WTC11 (cell line): ENCODE results near the gene SPATA2. TPM values are rescaled to one million over a fixed set of nuclear protein-coding genes. Genes with fewer than 3 reads are reported as not detected.

Experiments used
- ATAC-seq: fragments of 200-7000 bp; cut with Tn5 transposase; 2 replicates; pipeline ENCODE4 v1.10.0; 2021; ENCODE audit warnings: mild to moderate bottlenecking, moderate library complexity
- CTCF ChIA-PET: fragments of 300-600 bp; sonication (Branson Sonifier 250); formaldehyde crosslinking; loops from one replicate; lab custom pipeline; 2021; ENCODE audit warnings: antibody characterized with exemption; lab: Charles Lee
- POLR2A ChIA-PET: fragments of 350-600 bp; sonication (Branson Sonifier 250); formaldehyde crosslinking; loops from one replicate; lab custom pipeline; 2021; ENCODE audit warnings: antibody characterized with exemption; lab: Charles Lee
- DNase-seq: peaks from one replicate; pipeline ENCODE4 v3.0.0; 2021; ENCODE audit warnings: low spot score
- H3K27ac Mint-ChIP-seq: 2 replicates; pipeline ENCODE4 v1.8.0; 2021; ENCODE audit warnings: mixed read lengths
- H3K27me3 Mint-ChIP-seq: 2 replicates; pipeline ENCODE4 v1.8.0; 2021; ENCODE audit warnings: low read depth, mild to moderate bottlenecking, moderate library complexity, mixed read lengths
- H3K36me3 Mint-ChIP-seq: 2 replicates; pipeline ENCODE4 v1.8.0; 2021; ENCODE audit warnings: mixed read lengths
- H3K4me1 Mint-ChIP-seq: 2 replicates; pipeline ENCODE4 v1.8.0; 2022; ENCODE audit warnings: mixed read lengths
- H3K4me3 Mint-ChIP-seq: 2 replicates; pipeline ENCODE4 v1.8.0; 2021; ENCODE audit warnings: mild to moderate bottlenecking, moderate library complexity, mixed read lengths
- H3K9me3 Mint-ChIP-seq: 2 replicates; pipeline ENCODE4 v1.8.0; 2021; ENCODE audit warnings: mixed read lengths
- CREM ChIP-seq: sonication (generic); formaldehyde crosslinking; IDR thresholded peaks from 2 replicates; pipeline ENCODE4 v1.8.1; 2022; ENCODE audit warnings: mild to moderate bottlenecking, missing genetic modification reagents, moderate library complexity
- ETV6 ChIP-seq: sonication (generic); formaldehyde crosslinking; IDR thresholded peaks from 2 replicates; pipeline ENCODE4 v1.8.1; 2022; ENCODE audit warnings: mild to moderate bottlenecking, missing genetic modification reagents
- GTF2I ChIP-seq: fragments of 250-450 bp; sonication (Bioruptor Pico); conservative IDR thresholded peaks from 2 replicates; pipeline ENCODE4 v1.4.0; 2021; ENCODE audit warnings: mild to moderate bottlenecking
- NFATC4 ChIP-seq: fragments of 250-450 bp; sonication (Bioruptor Pico); IDR thresholded peaks from 2 replicates; pipeline ENCODE4 v1.9.0; 2021; ENCODE audit warnings: mild to moderate bottlenecking
- NFYB ChIP-seq: sonication (generic); formaldehyde crosslinking; conservative IDR thresholded peaks from 2 replicates; pipeline ENCODE4 v1.8.0; 2022; ENCODE audit warnings: low read depth, missing genetic modification reagents
- SOX15 ChIP-seq: fragments of 250-450 bp; sonication (Bioruptor Pico); IDR thresholded peaks from 2 replicates; pipeline ENCODE4 v1.9.0; 2021; ENCODE audit warnings: mild to moderate bottlenecking
- SP1 ChIP-seq: sonication (generic); formaldehyde crosslinking; conservative IDR thresholded peaks from 2 replicates; pipeline ENCODE4 v1.8.1; 2022; ENCODE audit warnings: missing genetic modification reagents
- ZBTB21 ChIP-seq: sonication (generic); formaldehyde crosslinking; IDR thresholded peaks from 2 replicates; pipeline ENCODE4 v1.8.1; 2023; ENCODE audit warnings: mild to moderate bottlenecking, missing genetic modification reagents, borderline replicate concordance
- ZNF219 ChIP-seq: sonication (generic); formaldehyde crosslinking; IDR thresholded peaks from 2 replicates; pipeline ENCODE4 v1.8.0; 2023; ENCODE audit warnings: missing genetic modification reagents, mild to moderate bottlenecking, borderline replicate concordance
- ZNF232 ChIP-seq: sonication (generic); formaldehyde crosslinking; IDR thresholded peaks from 2 replicates; pipeline ENCODE4 v1.8.0; 2022; ENCODE audit warnings: mild to moderate bottlenecking, missing genetic modification reagents
- ZNF317 ChIP-seq: sonication (generic); formaldehyde crosslinking; IDR thresholded peaks from 2 replicates; pipeline ENCODE4 v1.8.1; 2023; ENCODE audit warnings: low read depth, mild to moderate bottlenecking, moderate library complexity, missing genetic modification reagents, borderline replicate concordance
- ZNF423 ChIP-seq: fragments of 250-450 bp; sonication (Bioruptor Pico); IDR thresholded peaks from 2 replicates; pipeline ENCODE4 v2.1.2; 2022; ENCODE audit warnings: mild to moderate bottlenecking, moderate library complexity
- total RNA-seq: library from RNA; stranded (reverse); gene quantifications from 3 replicates; pipeline ENCODE4 v1.2.3, GENCODE V29; 2021
- TF ChIP-seq, protein P1 (sequence below): sonication (generic); formaldehyde crosslinking; IDR thresholded peaks from 2 replicates; pipeline ENCODE4 v1.8.1; 2022; ENCODE audit warnings: missing genetic modification reagents, borderline replicate concordance
- TF ChIP-seq, protein P2 (sequence below): sonication (generic); formaldehyde crosslinking; conservative IDR thresholded peaks from 2 replicates; pipeline ENCODE4 v1.8.1; 2022; ENCODE audit warnings: mild to moderate bottlenecking, missing genetic modification reagents
- TF ChIP-seq, protein P3 (sequence below): sonication (generic); formaldehyde crosslinking; IDR thresholded peaks from 2 replicates; pipeline ENCODE4 v1.8.1; 2022; ENCODE audit warnings: low read depth, missing genetic modification reagents, borderline replicate concordance
- TF ChIP-seq, protein P4 (sequence below): sonication (generic); formaldehyde crosslinking; IDR thresholded peaks from 2 replicates; pipeline ENCODE4 v1.8.0; 2022; ENCODE audit warnings: mild to moderate bottlenecking, missing genetic modification reagents
- TF ChIP-seq, protein P5 (sequence below): sonication (generic); formaldehyde crosslinking; IDR thresholded peaks from 2 replicates; pipeline ENCODE4 v1.8.1; 2023; ENCODE audit warnings: mild to moderate bottlenecking, missing genetic modification reagents, moderate library complexity
- TF ChIP-seq, protein P6 (sequence below): fragments of 250-450 bp; sonication (Bioruptor Pico); IDR thresholded peaks from 2 replicates; pipeline ENCODE4 v2.1.2; 2022; ENCODE audit warnings: mild to moderate bottlenecking, moderate library complexity
- TF ChIP-seq, protein P7 (sequence below): fragments of 250-450 bp; sonication (Bioruptor Pico); IDR thresholded peaks from 2 replicates; pipeline ENCODE4 v1.9.0; 2021; ENCODE audit warnings: mild to moderate bottlenecking

Gene SPATA2
- total RNA-seq, 1 experiment from 2014 or later = 11.3 TPM

DNA sequence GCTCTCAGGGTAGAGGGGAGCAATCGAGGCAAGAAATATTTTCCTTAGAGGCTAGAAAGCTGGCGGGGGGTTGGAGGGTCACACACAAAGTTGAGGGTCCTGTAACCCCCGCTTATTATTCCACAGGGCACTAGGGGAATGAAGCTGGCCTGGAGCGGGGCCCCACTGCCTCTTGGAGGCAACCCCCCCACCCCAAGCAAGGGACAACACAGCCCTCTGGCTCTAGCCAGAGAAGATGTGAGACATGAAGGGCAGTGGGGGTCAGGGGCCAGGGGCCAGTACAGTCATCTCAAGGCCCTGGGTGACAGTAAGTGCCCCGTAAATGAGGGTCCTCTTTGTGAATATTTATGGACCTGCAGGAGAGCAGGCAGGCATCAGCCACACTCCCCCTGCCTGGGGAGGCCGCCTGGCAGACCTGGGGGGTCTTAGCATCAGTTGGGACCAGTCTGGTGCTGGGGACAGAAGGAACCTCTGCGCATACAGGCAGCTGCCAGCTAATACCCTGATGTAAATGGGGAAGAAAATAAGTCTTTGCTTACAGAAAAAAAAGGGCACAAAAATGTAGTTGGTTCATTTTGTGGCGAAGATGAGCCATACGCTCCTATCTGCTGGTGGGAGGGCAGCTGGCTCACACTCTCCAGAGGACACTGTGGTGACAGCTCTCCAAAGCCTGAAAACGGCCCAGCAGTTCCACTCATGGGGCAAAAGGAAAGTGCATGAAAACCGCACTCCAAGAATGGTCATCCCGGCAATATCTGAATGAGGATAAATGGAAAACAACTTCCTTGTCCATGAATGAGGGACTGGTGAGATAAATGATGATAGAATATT is 21.9 kb downstream of the SPATA2 start:
- Mint-ChIP-seq H3K27ac (peak overlapping the region; percentile 69), H3K36me3 (no peaks in the 10 kb centered on the region), H3K4me3 (no peak overlapping the region)
- TF ChIP-seq, protein P1, sequence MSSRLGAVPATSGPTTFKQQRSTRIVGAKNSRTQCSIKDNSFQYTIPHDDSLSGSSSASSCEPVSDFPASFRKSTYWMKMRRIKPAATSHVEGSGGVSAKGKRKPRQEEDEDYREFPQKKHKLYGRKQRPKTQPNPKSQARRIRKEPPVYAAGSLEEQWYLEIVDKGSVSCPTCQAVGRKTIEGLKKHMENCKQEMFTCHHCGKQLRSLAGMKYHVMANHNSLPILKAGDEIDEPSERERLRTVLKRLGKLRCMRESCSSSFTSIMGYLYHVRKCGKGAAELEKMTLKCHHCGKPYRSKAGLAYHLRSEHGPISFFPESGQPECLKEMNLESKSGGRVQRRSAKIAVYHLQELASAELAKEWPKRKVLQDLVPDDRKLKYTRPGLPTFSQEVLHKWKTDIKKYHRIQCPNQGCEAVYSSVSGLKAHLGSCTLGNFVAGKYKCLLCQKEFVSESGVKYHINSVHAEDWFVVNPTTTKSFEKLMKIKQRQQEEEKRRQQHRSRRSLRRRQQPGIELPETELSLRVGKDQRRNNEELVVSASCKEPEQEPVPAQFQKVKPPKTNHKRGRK (CRISPR knock-in tag) = no peak
- TF ChIP-seq, protein P2, sequence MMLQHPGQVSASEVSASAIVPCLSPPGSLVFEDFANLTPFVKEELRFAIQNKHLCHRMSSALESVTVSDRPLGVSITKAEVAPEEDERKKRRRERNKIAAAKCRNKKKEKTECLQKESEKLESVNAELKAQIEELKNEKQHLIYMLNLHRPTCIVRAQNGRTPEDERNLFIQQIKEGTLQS = no peak
- TF ChIP-seq, all 79 proteins: peak for 0
- Mint-ChIP-seq H3K9me3 (no peaks in the 10 kb centered on the region), H3K27me3 (0 out of 2 replicates have a peak, but pooled peaks cover 3% of the 10 kb centered on the region), H3K4me1 (peaks cover 26% of the 10 kb centered on the region)
- ChIA-PET POLR2A (interaction anchor here (0.8 kb wide), 1 partner anchor 325 kb away, joined by 3 read pairs; no protein-coding TSS in a partner anchor), CTCF (interaction anchor here (0.7 to 4.3 kb wide), 5 partner anchors 17 to 352 kb away, joined by 3 to 31 read pairs (median 4); no protein-coding TSS in a partner anchor)
- DNase-seq (no peak), ATAC-seq (no peak)

DNA sequence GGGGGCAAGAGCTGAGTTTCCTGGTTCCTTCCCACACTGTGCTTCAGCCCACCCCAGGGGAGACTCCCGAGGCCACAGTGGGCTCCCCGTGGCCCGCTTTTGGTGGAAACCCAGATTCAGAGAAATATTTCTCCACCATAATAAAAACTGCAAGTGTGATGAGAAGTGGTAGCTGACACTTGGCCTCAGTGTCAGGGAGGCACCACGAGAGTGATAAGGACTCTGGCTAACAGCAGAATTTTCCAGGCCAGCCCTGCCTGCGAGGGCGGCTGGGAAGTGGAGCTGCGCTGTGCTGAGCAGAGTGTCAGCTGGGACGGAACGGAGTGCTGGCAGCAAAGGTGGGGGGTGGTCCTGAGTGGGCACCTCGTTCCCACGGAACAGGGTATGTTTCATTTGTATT is 22.5 kb downstream of the SPATA2 start:
- Mint-ChIP-seq H3K27ac (peak overlapping the region; percentile 69), H3K36me3 (no peaks in the 10 kb centered on the region), H3K27me3 (0 out of 2 replicates have a peak, but pooled peaks cover 1% of the 10 kb centered on the region), H3K4me1 (peaks cover 29% of the 10 kb centered on the region), H3K9me3 (no peaks in the 10 kb centered on the region), H3K4me3 (no peak overlapping the region)
- DNase-seq (no peak), ATAC-seq (no peak)
- ChIA-PET CTCF (interaction anchor here (0.7 to 4.3 kb wide), 4 partner anchors 17 to 351 kb away, joined by 3 to 31 read pairs (median 8); no protein-coding TSS in a partner anchor), POLR2A (no interaction called here)
- TF ChIP-seq ZNF317 (CRISPR knock-in tag) = no peak
- TF ChIP-seq SOX15 (CRISPR knock-in tag) = no peak
- TF ChIP-seq, protein P3, sequence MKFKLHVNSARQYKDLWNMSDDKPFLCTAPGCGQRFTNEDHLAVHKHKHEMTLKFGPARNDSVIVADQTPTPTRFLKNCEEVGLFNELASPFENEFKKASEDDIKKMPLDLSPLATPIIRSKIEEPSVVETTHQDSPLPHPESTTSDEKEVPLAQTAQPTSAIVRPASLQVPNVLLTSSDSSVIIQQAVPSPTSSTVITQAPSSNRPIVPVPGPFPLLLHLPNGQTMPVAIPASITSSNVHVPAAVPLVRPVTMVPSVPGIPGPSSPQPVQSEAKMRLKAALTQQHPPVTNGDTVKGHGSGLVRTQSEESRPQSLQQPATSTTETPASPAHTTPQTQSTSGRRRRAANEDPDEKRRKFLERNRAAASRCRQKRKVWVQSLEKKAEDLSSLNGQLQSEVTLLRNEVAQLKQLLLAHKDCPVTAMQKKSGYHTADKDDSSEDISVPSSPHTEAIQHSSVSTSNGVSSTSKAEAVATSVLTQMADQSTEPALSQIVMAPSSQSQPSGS (CRISPR knock-in tag) = no peak
- TF ChIP-seq ZBTB21 = no peak
- TF ChIP-seq ETV6 (CRISPR knock-in tag) = no peak
- no peak for TF ChIP-seq ZNF219 (CRISPR knock-in tag)
- no peak for TF ChIP-seq NFYB (CRISPR knock-in tag)
- TF ChIP-seq NFATC4 = no peak
- TF ChIP-seq, protein P4, sequence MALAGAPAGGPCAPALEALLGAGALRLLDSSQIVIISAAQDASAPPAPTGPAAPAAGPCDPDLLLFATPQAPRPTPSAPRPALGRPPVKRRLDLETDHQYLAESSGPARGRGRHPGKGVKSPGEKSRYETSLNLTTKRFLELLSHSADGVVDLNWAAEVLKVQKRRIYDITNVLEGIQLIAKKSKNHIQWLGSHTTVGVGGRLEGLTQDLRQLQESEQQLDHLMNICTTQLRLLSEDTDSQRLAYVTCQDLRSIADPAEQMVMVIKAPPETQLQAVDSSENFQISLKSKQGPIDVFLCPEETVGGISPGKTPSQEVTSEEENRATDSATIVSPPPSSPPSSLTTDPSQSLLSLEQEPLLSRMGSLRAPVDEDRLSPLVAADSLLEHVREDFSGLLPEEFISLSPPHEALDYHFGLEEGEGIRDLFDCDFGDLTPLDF (CRISPR knock-in tag) = no peak
- TF ChIP-seq ZNF423 (CRISPR knock-in tag) = no peak
- TF ChIP-seq, protein P5, sequence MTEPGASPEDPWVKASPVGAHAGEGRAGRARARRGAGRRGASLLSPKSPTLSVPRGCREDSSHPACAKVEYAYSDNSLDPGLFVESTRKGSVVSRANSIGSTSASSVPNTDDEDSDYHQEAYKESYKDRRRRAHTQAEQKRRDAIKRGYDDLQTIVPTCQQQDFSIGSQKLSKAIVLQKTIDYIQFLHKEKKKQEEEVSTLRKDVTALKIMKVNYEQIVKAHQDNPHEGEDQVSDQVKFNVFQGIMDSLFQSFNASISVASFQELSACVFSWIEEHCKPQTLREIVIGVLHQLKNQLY (CRISPR knock-in tag) = no peak
- TF ChIP-seq, protein P6, sequence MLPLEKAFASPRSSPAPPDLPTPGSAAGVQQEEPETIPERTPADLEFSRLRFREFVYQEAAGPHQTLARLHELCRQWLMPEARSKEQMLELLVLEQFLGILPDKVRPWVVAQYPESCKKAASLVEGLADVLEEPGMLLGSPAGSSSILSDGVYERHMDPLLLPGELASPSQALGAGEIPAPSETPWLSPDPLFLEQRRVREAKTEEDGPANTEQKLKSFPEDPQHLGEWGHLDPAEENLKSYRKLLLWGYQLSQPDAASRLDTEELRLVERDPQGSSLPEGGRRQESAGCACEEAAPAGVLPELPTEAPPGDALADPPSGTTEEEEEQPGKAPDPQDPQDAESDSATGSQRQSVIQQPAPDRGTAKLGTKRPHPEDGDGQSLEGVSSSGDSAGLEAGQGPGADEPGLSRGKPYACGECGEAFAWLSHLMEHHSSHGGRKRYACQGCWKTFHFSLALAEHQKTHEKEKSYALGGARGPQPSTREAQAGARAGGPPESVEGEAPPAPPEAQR (CRISPR knock-in tag) = no peak
- TF ChIP-seq SP1 (CRISPR knock-in tag) = no peak
- no peak for TF ChIP-seq CREM (CRISPR knock-in tag)
- TF ChIP-seq ZNF232 (CRISPR knock-in tag) = no peak
- TF ChIP-seq GTF2I (CRISPR knock-in tag) = no peak
- TF ChIP-seq, protein P7, sequence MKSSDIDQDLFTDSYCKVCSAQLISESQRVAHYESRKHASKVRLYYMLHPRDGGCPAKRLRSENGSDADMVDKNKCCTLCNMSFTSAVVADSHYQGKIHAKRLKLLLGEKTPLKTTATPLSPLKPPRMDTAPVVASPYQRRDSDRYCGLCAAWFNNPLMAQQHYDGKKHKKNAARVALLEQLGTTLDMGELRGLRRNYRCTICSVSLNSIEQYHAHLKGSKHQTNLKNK (CRISPR knock-in tag) = no peak
